GM23338 (cell line): ENCODE data around the gene HBA1. TPM values are rescaled to one million over a fixed set of nuclear protein-coding genes. Genes with fewer than 3 reads are reported as not detected.

Source experiments
- ATAC-seq: fragments of 200-7000 bp; cut with Tn5 transposase; 3 replicates; pipeline ENCODE4 v1.9.1; 2020
- DNase-seq: peaks from one replicate; pipeline ENCODE4 v3.0.0-alpha.2; 2015; ENCODE audit warnings: low spot score
- H2AFZ ChIP-seq: fragments of 200-600 bp; sonication (generic); 2 replicates; pipeline ENCODE4 v1.8.0; 2016; ENCODE audit warnings: antibody characterized with exemption, mild to moderate bottlenecking, moderate library complexity
- H3F3A ChIP-seq: fragments of 200-600 bp; sonication (generic); replicated peaks from 2 replicates; pipeline ENCODE4 v1.8.0; 2017; ENCODE audit warnings: antibody characterized with exemption, mixed run types, low read depth
- H3K27ac ChIP-seq: fragments of 200-600 bp; sonication (generic); 2 replicates; pipeline ENCODE4 v1.6.1; 2016; ENCODE audit warnings: low read depth
- H3K27me3 ChIP-seq: fragments of 200-600 bp; sonication (generic); 2 replicates; pipeline ENCODE4 v1.8.0; 2016; ENCODE audit warnings: mild to moderate bottlenecking, mixed run types, moderate library complexity; ENCODE audit not compliant: insufficient read depth
- H3K36me3 ChIP-seq: fragments of 200-600 bp; sonication (generic); 2 replicates; pipeline ENCODE4 v1.8.0; 2016; ENCODE audit warnings: mild to moderate bottlenecking; ENCODE audit not compliant: insufficient read depth
- H3K4me1 ChIP-seq: fragments of 200-600 bp; sonication (generic); 2 replicates; pipeline ENCODE4 v1.8.0; 2016; ENCODE audit warnings: mild to moderate bottlenecking, moderate library complexity; ENCODE audit not compliant: insufficient read depth
- H3K4me2 ChIP-seq: fragments of 200-600 bp; sonication (generic); 2 replicates; pipeline ENCODE4 v1.7.1; 2017; ENCODE audit warnings: mixed run types
- H3K4me3 ChIP-seq: fragments of 200-600 bp; sonication (generic); 2 replicates; pipeline ENCODE4 v1.6.1; 2016; ENCODE audit warnings: mixed run types
- H3K79me2 ChIP-seq: fragments of 200-600 bp; sonication (generic); replicated peaks from 2 replicates; pipeline ENCODE4 v1.8.0; 2017; ENCODE audit warnings: mild to moderate bottlenecking; ENCODE audit not compliant: insufficient read depth
- H3K9me2 ChIP-seq: fragments of 200-600 bp; sonication (generic); 2 replicates; pipeline ENCODE4 v1.8.0; 2017; ENCODE audit not compliant: insufficient read depth
- H4K20me1 ChIP-seq: fragments of 200-600 bp; sonication (generic); replicated peaks from 2 replicates; pipeline ENCODE4 v1.8.0; 2017; ENCODE audit warnings: mild to moderate bottlenecking; ENCODE audit not compliant: insufficient read depth
- H3K27ac Mint-ChIP-seq: 2 replicates; pipeline ENCODE4 v1.8.0; 2020; ENCODE audit warnings: inconsistent platforms, mild to moderate bottlenecking, moderate library complexity, mixed read lengths
- H3K27me3 Mint-ChIP-seq: 3 replicates; pipeline ENCODE4 v1.8.0; 2022; ENCODE audit warnings: low read depth, mild to moderate bottlenecking, moderate library complexity, mixed read lengths, inconsistent platforms; ENCODE audit not compliant: insufficient read depth, poor library complexity
- H3K36me3 Mint-ChIP-seq: 3 replicates; pipeline ENCODE4 v1.8.0; 2021; ENCODE audit warnings: low read depth, mild to moderate bottlenecking, inconsistent platforms, moderate library complexity, mixed read lengths
- H3K4me1 Mint-ChIP-seq: 3 replicates; pipeline ENCODE4 v1.8.0; 2020; ENCODE audit warnings: mild to moderate bottlenecking, inconsistent platforms, mixed read lengths
- H3K4me3 Mint-ChIP-seq: 3 replicates; pipeline ENCODE4 v1.8.0; 2021; ENCODE audit warnings: moderate library complexity, mild to moderate bottlenecking, inconsistent platforms, mixed read lengths
- H3K9me3 Mint-ChIP-seq: 3 replicates; pipeline ENCODE4 v1.8.0; 2020; ENCODE audit warnings: moderate library complexity, mild to moderate bottlenecking, inconsistent platforms, mixed read lengths
- CREB1 ChIP-seq: fragments of 250-450 bp; sonication (Bioruptor Pico); IDR thresholded peaks from 2 replicates; pipeline ENCODE4 v1.5.0; 2020; ENCODE audit warnings: low read depth, mild to moderate bottlenecking, moderate library complexity
- ETS1 ChIP-seq: IDR thresholded peaks from 2 replicates; pipeline ENCODE4 v1.6.1; 2016; ENCODE audit warnings: antibody characterized with exemption
- EZH2 ChIP-seq: fragments of 200-600 bp; sonication (generic); IDR thresholded peaks from one replicate; pipeline ENCODE4 v1.8.0; 2017; ENCODE audit warnings: antibody characterized with exemption, mild to moderate bottlenecking, low read depth; ENCODE audit not compliant: unreplicated experiment
- EZH2phosphoT487 ChIP-seq: fragments of 200-600 bp; sonication (generic); IDR thresholded peaks from one replicate; pipeline ENCODE4 v1.8.1; 2018; ENCODE audit warnings: antibody characterized with exemption; ENCODE audit not compliant: unreplicated experiment
- JUNB ChIP-seq: IDR thresholded peaks from one replicate; pipeline ENCODE4 v1.6.1; 2016; ENCODE audit warnings: antibody characterized with exemption; ENCODE audit not compliant: unreplicated experiment
- NANOG ChIP-seq: IDR thresholded peaks from 2 replicates; pipeline ENCODE4 v1.6.1; 2016; ENCODE audit warnings: antibody characterized with exemption, borderline replicate concordance
- POLR2AphosphoS5 ChIP-seq: IDR thresholded peaks from 2 replicates; pipeline ENCODE4 v1.6.1; 2016; ENCODE audit warnings: antibody characterized with exemption, low read depth
- REST ChIP-seq: IDR thresholded peaks from one replicate; pipeline ENCODE4 v1.6.1; 2018; ENCODE audit warnings: antibody characterized with exemption; ENCODE audit not compliant: unreplicated experiment
- STAT1 ChIP-seq: IDR thresholded peaks from one replicate; pipeline ENCODE4 v1.6.1; 2016; ENCODE audit warnings: antibody characterized with exemption; ENCODE audit not compliant: unreplicated experiment
- ZNF114 ChIP-seq: fragments of 250-450 bp; sonication (Bioruptor Pico); IDR thresholded peaks from 2 replicates; pipeline ENCODE4 v1.5.0; 2020; ENCODE audit warnings: mild to moderate bottlenecking, moderate library complexity
- ZNF331 ChIP-seq: fragments of 250-450 bp; sonication (Bioruptor Pico); IDR thresholded peaks from 2 replicates; pipeline ENCODE4 v1.5.0; 2020; ENCODE audit warnings: low read depth, mild to moderate bottlenecking, moderate library complexity
- ZNF462 ChIP-seq: fragments of 250-450 bp; sonication (Bioruptor Pico); IDR thresholded peaks from 2 replicates; pipeline ENCODE4 v1.5.0; 2020; ENCODE audit warnings: mild to moderate bottlenecking, moderate library complexity
- polyA plus RNA-seq: library from polyadenylated mRNA; unstranded; fragments of >200 nt; fragmentation: Nextera tagmentation; extraction: Ambion mirVana; gene quantifications from 2 replicates; pipeline ENCODE4 v1.2.1, GENCODE V29; 2016
- total RNA-seq: library from RNA; depleted of rRNA; stranded (reverse); fragments of >200 nt; shearing (Covaris generic); gene quantifications from 2 replicates; pipeline ENCODE4 v1.2.3, GENCODE V29; 2014
- TF ChIP-seq, protein P1 (sequence below), 2 experiments: fragments of 200-600 bp in 1 of 2; sonication (generic) in 1 of 2; conservative IDR thresholded peaks; 2 replicates each; pipeline versions ENCODE4 v1.5.1 to v1.6.1; 2016 to 2017; ENCODE audit warnings: antibody characterized with exemption in 2 of 2, low read depth in 2 of 2, mild to moderate bottlenecking in 2 of 2, moderate library complexity in 1 of 2

Gene HBA1
- total and polyA plus RNA-seq, 2 experiments from 2014 or later, result 6.7 TPM; not detected in 1

GRCh38 chr16:177981-178667 lies 1.6 kb downstream of the HBA1 start:
- H3K4me3 ChIP-seq, result no peak overlapping the region
- H3K79me2 ChIP-seq, result no peaks in the 10 kb centered on the region
- ATAC-seq, result no peak
- peaks cover 10% of the 10 kb centered on the region; the same call in 1 of the 2 replicates for H3K4me1 ChIP-seq
- H3K36me3 ChIP-seq, result no peaks in the 10 kb centered on the region
- no peak overlapping the region for H2AFZ ChIP-seq
- H4K20me1 ChIP-seq, result peaks cover 8% of the 10 kb centered on the region
- no peak for TF ChIP-seq EZH2phosphoT487
- TF ChIP-seq NANOG, result no peak
- no peak for TF ChIP-seq ZNF462 (CRISPR knock-in tag)
- no peak for TF ChIP-seq REST
- no peak for TF ChIP-seq POLR2AphosphoS5
- no peak for TF ChIP-seq JUNB
- no peak for TF ChIP-seq CREB1 (CRISPR knock-in tag)
- TF ChIP-seq ZNF114 (CRISPR knock-in tag), result no peak
- no peak for TF ChIP-seq ETS1
- no peak for TF ChIP-seq ZNF331 (CRISPR knock-in tag)
- TF ChIP-seq EZH2, result no peak
- TF ChIP-seq, protein P1, sequence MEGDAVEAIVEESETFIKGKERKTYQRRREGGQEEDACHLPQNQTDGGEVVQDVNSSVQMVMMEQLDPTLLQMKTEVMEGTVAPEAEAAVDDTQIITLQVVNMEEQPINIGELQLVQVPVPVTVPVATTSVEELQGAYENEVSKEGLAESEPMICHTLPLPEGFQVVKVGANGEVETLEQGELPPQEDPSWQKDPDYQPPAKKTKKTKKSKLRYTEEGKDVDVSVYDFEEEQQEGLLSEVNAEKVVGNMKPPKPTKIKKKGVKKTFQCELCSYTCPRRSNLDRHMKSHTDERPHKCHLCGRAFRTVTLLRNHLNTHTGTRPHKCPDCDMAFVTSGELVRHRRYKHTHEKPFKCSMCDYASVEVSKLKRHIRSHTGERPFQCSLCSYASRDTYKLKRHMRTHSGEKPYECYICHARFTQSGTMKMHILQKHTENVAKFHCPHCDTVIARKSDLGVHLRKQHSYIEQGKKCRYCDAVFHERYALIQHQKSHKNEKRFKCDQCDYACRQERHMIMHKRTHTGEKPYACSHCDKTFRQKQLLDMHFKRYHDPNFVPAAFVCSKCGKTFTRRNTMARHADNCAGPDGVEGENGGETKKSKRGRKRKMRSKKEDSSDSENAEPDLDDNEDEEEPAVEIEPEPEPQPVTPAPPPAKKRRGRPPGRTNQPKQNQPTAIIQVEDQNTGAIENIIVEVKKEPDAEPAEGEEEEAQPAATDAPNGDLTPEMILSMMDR (conservative IDR thresholded peaks at IDR 0.05; ENCODE audit: low read depth in 2 of 2), result no peak
- TF ChIP-seq STAT1, result no peak
- Mint-ChIP-seq H3K4me1 (peaks cover 16% of the 10 kb centered on the region), H3K4me3 (peak overlapping the region; percentile 42; the same call in 2 of the 3 replicates), H3K36me3 (no peaks in the 10 kb centered on the region; the same call in 2 of the 3 replicates), H3K27me3 (peaks cover 73% of the 10 kb centered on the region), H3K9me3 (no peaks in the 10 kb centered on the region; the same call in 2 of the 3 replicates), H3K27ac (no peak overlapping the region)
- H3K9me2 ChIP-seq, result no peaks in the 10 kb centered on the region
- no peak for DNase-seq
- H3K27me3 ChIP-seq, result peaks cover 78% of the 10 kb centered on the region
- H3F3A ChIP-seq, result peaks cover 19% of the 10 kb centered on the region; the same call in 1 of the 2 replicates
- no peak overlapping the region for H3K27ac ChIP-seq
- no peak overlapping the region for H3K4me2 ChIP-seq
